GM21528 (cell line): ENCODE results near the gene HBS1L.

Source experiments
- ATAC-seq: cut with Tn5 transposase; IDR thresholded peaks from one replicate; pipeline ENCODE4 v1.9.1; 2021; ENCODE audit warnings: mild to moderate bottlenecking, moderate library complexity; ENCODE audit not compliant: unreplicated experiment, low FRiP score

HBS1L gene

DNA sequence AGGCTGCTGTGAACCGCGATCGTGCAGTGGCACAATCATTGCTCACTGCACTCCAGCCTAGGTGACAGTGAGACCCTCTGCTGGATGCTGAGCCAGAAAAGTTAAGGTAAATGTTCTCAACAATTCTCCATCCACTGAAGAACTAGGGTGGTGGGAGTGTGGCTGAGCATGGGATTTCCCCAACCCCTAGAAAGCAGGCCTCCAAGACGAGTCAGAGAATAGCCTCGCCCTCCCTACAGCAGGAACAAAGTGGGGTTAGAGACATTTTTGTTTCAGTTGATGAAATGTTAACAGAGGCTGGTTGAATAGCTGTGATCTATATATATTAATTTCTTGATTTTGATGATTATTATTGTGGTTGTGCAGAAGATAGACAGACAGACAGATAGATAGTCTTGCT lies 98.6 kb downstream of the HBS1L start:
- no peak for ATAC-seq

GRCh38 chr6:134954272-134955000 lies 100.2 kb downstream of the HBS1L start:
- no peak for ATAC-seq

DNA sequence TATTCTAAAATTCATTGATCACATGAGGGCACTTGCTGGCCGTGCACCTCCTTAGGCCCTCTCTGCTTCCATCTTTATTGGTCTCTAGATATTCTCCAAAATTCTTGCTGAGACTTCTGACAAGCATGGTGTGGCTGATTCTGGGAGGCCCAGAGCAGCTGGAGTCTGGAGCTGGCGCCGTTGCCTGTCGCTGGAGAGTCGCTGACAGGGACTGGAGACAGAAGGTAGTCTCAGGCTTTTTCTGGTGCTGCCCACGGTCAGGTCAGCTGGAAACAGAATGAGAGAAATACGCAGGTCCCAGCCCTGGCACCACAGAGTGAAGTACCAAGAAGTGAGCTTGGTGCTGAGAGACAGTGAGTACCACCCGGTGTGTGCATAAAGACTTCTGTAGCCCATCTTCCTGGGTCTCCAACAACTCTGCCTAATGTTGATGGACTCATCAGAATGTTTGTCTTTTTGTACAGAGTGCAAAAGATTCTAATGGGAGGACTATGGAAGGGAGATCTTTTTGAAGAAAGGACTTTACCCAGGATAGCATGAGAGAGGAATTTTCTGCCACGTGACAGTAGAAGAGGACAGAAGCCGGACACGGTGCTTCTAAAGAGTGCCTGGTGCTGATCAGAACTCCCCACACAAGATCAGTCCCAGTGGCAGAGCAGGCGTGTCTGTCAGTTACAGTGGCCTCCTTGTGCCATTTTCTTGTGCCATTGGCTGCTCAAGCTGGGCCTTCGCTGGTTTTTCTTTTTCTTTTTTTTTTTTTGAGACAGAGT lies 102.9 kb downstream of the HBS1L start:
- no peak for ATAC-seq

DNA sequence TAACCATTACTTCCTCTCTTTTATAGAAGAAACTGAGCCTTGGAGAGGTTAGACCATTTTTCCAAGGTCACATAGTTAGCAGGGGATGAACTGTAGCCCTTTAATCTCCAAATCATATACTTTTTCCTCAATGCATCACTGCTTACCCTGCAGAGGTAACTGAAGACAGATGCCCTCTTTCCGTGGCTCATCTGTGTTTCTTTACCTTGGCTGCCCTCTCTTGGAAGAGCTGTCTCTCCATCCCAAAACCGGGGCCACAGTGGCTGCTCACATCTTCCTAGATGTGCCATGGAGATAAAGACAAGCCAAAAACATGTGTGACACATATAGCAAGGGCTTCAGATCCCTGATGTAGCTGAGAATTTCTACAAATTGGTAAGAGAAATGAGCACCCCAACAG lies 104.1 kb downstream of the HBS1L start:
- no peak for ATAC-seq

GRCh38 chr6:134949927-134950326 lies 104.7 kb downstream of the HBS1L start, which contains the start of gene ALDH8A1:
TSS of gene ALDH8A1 (minus strand) at chr6:134950101. CDS start at chr6:134950053, 48 bp downstream.
- no peak for ATAC-seq

DNA sequence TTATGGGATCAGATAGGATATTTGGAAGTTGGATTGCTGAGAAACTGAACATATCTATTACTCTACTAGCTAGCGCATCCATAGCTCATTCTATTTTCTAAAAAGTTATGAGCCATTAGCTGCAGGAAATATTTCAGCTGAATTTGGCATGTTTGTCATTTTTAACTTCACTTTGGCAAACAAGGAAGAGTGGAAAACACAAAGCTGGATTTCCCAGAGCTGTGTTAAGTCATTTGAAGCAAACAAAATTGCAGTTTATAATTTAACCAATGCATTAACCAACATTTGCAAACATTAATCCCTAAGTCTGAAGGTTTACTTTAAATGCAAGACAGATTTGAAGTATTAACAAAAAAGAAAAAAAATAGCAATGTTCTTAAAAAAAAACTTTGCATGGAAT lies 105.9 kb downstream of the HBS1L start:
- no peak for ATAC-seq

DNA sequence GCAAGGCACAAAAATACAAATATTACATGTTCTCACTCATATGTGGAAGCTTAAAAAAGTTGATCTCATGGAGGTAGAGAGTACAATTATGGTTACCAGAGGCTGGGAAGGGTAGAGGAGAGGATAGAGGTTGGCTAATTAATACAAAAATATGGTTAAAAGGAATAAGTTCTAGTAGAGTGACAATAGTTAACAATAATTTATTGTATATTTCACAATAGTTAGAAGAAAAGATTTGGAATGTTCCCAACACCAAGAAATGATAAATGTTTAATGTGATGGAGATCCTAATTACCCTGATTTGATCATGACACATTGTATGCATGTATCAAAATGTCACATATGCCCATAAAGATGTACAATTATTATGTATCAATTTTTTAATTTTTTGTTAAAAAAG lies 106.5 kb downstream of the HBS1L start:
- no peak for ATAC-seq

DNA sequence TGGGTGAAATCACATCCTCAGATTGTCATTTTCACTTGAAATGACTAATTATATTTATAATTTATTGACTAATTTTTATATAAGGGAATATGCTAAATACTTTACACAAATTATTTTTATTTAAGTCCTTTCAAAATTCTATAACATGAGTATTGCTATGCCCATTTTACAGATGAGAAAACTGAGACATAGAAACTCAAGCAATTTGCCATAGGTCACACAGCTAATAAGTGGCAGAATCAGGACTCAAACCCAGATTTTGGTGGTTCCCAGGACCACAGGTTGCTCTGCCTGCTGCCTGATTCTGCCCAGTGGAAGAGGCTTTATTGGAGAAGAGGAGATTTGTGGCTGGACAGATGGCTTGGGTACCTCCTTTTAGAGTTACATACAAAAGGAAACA lies 109.6 kb downstream of the HBS1L start:
- no peak for ATAC-seq

DNA sequence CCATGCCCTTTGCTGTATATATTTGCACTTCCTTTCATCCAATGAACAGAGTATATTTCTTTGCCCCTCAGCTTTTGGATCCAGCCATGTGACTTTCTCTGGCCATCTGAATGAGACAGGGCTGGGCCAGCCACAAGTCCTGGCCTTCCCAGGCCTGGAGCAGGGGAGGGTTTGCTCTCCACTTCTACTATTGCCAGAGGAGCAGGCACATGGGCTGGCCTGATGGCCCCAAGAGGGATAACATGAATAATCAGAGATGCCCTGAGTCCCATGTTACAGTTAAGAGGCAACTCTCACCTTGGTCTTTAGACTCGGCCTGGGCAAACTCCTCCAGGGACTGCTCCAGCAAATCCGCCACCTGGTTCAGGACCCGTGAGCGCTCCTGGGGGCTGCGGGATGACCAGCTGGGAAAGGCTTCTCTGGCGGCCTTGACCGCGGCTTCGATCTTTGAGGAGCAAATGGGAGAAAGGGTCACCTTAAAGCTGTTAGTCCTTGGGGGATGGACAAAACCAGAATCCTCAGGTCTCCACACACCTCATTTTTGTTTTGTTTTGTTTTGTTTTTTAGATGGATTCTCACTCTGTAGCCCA lies 111.0 kb downstream of the HBS1L start:
- ATAC-seq = no peak

- ATAC-seq = no peak
These were observed 115.7 kb downstream of the HBS1L start for GRCh38 chr6:134938896-134939295.

DNA sequence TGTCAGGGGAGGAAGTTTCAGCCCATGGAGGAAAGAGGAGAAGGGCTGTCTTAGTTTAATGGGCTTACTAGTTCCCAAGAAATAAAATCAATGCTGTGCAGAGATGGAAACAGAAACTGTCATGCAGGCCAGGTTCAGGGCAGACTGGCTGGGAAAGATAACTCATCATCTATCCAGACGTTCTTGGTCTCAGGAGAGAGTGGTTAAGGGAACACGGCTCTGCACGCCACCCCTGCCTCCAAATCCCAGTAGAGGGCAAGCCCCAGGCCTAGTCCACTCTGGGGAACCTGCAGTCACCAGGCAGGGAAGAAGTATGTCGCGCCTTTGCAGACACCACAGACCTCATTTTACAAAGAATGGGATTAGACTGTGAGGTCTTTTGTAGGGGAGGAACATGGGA lies 117.2 kb downstream of the HBS1L start:
- ATAC-seq = no peak

DNA sequence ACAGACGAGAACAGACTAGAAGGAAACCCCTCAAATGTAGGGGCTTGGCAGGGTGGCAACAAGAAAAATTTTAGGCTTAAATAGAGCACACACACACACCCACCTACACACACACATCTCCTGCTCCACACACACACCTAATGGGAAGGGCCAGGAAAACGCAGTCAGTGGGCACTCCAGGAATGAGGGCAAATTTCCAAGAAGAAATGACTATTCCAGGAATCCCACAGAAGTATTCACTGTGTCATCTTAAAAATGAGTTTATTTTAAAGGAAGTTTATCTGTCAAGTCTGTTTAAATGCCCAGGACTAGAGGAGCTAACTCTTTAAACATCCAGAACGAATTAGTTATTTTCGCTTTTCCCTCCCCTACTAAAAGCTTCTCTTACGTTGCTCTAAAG lies 117.7 kb downstream of the HBS1L start:
- no peak for ATAC-seq

DNA sequence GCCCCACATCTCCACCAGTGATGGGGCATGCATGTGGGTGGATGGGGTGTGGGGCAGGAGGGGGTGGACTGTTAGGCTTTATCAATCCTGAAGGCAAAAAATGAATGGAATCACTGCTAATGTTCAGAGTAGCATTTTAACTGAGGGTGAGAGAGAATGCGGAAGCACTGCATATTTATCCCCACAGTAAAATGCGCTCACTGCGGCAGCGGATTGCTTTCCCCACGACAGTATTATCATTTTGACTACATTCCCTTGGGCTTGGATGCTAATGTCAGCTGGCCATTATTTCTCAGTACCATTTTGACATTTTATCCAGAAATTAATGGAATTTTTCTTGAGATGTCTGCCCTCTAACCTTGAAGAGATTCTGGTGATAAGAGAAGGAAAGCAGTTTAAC lies 118.1 kb downstream of the HBS1L start:
- ATAC-seq = no peak

DNA sequence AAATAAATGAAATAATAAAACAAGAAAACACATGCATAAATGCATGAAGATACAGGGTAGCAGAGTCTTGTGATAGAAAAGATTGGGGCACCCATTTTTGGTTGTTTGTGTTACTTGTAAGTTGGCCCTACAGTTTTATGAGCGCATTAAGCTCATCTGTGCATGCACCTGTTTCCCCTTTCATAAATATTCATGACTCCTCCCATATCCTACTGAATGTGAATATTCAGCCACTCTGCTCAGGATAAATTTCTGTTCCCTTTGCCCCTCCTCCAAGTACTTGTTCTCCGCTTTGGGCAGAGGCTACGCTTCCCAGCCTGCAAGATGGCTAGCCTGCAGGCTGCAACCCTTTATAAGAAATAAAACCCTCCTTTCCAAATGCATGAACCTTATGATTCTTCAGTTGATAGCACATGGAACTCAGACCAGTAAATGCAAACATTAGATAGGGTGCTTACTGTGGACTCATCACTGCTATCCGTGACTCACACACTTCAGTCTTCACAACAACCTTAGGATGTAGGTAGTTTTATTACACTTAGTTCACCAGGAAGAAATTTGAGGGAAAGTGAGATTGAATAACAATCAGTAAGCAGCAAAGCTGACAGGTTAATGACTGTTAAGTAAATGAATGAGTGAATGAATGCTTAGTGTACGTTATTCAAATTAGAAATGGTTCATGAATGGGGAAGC lies 119.7 kb downstream of the HBS1L start:
- ATAC-seq = no peak

GRCh38 chr6:134932535-134933470 lies 121.8 kb downstream of the HBS1L start:
- ATAC-seq = no peak

DNA sequence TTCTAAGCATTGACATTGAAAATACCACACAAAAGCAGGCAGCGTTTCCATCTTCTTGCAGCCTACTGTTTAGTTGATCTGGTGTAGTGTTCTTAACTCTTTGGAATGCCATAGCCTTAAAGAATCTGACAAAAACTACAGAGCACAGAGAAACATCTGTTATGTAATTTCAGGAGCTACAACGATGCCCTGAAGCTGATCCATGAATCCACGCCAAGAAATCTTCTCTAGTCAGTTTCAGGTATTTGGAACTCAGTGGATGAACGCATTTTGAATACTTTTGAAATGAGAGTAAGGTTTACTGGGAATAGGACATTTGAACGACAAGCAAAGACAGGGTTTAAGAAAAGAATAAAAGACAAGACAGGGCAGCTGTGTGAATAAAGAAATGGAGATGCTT lies 122.5 kb downstream of the HBS1L start:
- ATAC-seq = no peak

- ATAC-seq = no peak
These were observed 124.2 kb downstream of the HBS1L start for GRCh38 chr6:134930463-134930862.

- ATAC-seq = no peak
These were observed 126.3 kb downstream of the HBS1L start for GRCh38 chr6:134928151-134928900.

GRCh38 chr6:134925800-134926199 lies 128.8 kb downstream of the HBS1L start:
- no peak for ATAC-seq
